ENCODE measurements around the gene GYPC.
"Not testable (repeated sequence)": the region's sequence is repeated elsewhere in the genome, so short reads cannot be mapped to it uniquely, and the experiment has no call there.

The GYPC gene

DNA sequence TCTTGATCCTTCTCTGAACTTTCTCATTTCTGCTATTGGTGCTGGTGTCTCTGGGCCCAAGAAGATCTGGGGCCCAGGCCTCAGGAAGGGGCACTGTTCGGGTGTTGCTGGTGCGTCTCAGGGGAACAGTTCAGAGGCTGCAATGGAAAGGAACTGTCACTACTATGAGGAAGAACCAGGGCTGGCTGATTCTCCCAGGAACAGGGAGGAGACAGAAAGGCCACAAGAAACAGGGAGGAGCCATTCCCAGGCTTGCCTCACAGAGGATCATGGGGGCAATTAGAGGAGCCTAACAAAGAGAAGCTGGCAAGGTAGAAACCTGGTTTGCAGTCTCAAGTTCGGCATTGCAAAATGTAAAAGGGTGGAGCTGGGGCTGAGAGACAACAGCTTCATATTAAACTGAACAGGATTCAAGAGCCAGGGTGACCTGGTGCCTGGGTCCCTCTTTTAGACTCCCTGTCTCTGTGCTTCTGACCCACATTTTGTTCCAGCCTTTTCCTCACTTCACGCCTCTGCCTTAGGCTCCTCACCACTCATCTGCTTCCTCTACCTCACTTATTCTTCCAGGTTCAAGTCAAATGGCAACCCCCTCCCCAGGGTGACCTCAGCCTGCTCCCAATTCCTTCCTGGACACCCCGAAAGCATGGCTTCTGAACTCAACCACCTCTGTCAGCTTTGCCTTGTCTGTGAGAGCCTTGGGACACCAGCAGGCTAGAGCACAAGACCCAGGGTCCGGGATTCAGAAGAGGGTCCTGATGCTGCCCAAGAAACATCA lies 58.4 kb downstream of the GYPC start:
- Histone ChIP-seq H3K9me3 (ENCODE audit: control insufficient read depth, insufficient read depth, low read length) (no peaks in the 10 kb centered on the region), H3K4me1 (ENCODE audit: insufficient read depth, low read length) (no peaks in the 10 kb centered on the region), H3K9ac (ENCODE audit: low read depth, low read length) (no peak overlapping the region), H3K36me3 (ENCODE audit: insufficient read depth, low read length) (no peaks in the 10 kb centered on the region)

DNA sequence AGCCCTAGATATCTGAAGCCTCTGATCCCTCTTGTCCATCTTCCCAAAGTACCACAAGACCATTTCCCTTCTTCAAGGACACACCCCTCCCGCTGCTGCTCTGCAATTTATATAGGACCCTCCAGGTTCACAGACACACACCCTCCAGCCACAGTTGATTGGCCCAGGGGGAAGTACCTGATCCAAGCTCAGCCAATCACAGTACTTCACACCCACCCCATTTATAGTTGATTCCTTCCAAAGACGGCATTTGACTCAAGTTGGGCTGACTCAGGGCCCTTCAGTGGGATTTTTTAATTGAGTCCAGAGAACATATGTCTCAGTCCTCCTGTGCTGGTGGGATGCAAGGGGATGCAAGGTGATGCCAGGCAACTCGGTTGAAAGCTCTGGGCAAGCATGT lies 59.2 kb downstream of the GYPC start:
- Histone ChIP-seq H3K9ac (ENCODE audit: low read depth, low read length) (no peak overlapping the region), H3K9me3 (ENCODE audit: control insufficient read depth, insufficient read depth, low read length) (no peaks in the 10 kb centered on the region), H3K4me1 (ENCODE audit: insufficient read depth, low read length) (no peaks in the 10 kb centered on the region), H3K36me3 (ENCODE audit: insufficient read depth, low read length) (no peaks in the 10 kb centered on the region)

DNA sequence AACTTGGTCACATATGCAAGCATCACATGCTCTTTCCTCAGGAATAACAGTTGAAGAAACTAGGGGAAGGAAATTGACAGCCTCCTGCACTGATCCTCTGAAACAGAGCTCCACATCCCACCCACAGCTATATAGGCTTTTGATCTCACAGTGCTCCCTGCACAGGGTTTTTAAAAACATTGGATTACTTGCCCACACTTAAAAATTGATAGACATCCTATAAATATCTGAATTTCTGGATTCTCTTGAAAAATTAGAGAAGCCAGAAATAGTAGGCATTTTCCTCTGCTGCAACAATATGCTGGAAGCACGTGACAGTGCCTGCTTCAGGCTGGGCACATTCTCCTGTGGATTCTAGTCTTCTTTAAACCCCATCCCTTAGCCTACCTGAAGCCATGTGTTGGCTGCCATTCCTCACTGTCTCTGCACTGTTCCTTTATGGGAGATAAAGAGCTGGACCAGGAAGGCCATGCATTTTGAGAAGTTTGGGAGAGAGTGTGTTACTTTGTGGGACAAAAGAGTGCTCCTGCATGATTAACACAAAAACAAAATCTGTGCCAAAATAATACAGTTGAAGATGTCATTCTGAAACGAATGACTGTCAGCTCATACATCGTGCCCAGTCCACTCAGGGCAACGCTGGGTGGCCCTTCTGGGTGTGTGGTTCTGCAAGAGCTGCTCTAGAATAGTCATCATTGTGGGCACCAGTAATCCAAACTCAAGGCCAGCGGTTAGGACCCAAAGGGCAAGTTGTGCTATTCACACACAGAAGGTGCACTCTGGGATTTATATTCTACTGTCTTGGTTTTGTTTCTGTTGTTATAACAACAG lies 59.8 kb downstream of the GYPC start:
- H3K36me3 ChIP-seq (ENCODE audit: insufficient read depth, low read length) = no peaks in the 10 kb centered on the region
- no peak overlapping the region for H3K9ac ChIP-seq (ENCODE audit: low read depth, low read length)
- H3K9me3 ChIP-seq (ENCODE audit: control insufficient read depth, insufficient read depth, low read length) = no peaks in the 10 kb centered on the region
- no peaks in the 10 kb centered on the region for H3K4me1 ChIP-seq (ENCODE audit: insufficient read depth, low read length)

DNA sequence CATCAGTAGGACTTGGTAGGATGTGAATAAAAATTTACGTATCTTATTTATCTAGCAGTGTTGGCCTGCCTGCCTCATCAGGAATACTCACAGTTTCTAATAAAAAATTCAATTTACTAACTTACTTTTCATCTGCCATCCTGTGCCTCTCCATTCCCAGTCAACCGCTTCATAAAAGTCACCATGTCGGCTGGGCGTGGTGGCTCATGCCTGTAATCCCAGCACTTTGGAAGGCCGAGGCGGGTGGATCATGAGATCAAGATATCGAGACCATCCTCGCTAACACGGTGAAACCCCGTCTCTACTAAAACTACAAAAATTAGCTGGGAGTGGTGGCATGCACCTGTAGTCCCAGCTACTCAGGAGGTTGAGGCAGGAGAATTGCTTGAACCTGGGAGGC lies 61.3 kb downstream of the GYPC start:
- not testable (repeated sequence) for H3K4me1 ChIP-seq (ENCODE audit: insufficient read depth, low read length); H3K36me3 ChIP-seq (ENCODE audit: insufficient read depth, low read length); H3K9ac ChIP-seq (ENCODE audit: low read depth, low read length); H3K9me3 ChIP-seq (ENCODE audit: control insufficient read depth, insufficient read depth, low read length)

DNA sequence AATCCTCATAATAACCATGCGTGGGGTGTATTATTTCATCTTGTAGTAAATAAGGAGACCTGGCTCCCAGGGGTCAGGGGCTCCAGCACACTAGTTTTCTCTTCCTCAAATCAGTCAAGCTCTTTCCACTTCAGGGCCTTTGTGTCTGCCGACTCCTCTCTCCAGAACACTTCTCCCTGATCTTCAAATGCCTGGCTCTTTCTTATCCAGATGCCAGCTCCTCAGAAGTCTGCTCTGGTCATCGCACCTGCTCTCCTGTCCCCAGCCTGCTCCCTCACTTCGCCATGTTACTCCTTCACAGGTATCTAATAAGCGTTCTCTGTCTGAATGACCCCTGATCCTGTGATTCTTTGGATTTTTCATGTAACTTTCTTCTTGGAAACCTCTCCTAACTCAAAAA lies 62.0 kb downstream of the GYPC start:
- no peaks in the 10 kb centered on the region for H3K36me3 ChIP-seq (ENCODE audit: insufficient read depth, low read length)
- no peaks in the 10 kb centered on the region for H3K4me1 ChIP-seq (ENCODE audit: insufficient read depth, low read length)
- H3K9ac ChIP-seq (ENCODE audit: low read depth, low read length) = no peak overlapping the region
- H3K9me3 ChIP-seq (ENCODE audit: control insufficient read depth, insufficient read depth, low read length) = no peaks in the 10 kb centered on the region

DNA sequence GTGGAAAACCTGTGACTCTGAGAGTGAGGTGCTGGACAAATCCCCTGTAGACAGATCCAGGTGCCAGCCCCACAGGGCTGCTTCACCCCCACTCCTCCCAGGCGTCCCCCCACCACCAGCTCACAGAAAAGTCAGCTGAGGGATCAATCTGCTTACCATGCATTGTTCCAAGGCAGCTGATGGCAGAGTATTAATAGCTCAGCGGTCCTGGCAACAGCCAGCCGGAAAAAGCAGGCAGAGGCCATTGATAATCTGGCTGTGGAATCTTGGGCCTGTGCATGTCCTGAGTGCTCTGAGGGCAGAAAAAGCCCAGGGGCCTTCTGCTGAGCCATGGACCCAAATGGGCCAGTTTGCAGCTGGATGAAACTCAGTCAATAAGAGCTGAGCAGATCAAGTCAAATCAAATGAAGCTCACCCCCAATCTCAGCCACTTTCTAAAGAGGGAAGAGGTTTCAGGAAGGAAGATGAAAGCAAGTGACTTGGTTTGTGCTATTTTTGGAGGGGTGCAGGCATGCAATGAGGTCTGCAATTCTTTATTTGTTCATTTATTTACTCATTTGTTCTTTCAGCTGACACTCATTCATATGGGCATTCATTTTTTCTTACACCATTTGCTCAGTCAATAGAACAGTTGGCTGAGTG lies 63.4 kb downstream of the GYPC start:
- no peaks in the 10 kb centered on the region for H3K4me1 ChIP-seq (ENCODE audit: insufficient read depth, low read length)

DNA sequence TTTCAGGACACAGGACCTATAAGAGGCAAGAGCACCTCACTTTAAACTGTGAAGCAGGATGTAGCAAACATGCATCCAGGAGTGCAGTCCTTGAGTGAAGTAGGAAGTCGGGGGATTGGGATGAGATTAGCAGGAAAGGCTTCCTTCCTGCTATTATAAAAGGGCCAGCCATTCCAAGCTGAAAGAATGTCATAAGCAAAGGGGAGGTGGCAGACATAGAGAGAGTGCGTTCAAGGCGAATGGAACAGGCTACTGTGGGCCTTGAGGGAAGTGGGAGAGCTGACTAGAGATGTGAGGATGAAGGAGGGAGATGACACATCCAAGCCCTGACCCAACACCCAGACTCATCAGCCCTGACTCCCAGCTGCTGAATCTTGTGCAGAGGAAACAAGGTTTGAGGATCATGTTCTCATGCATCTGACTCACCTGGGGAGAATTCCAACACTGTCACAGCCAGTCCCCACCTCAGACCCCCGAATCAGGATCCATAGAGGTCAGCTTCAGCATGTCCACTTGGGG lies 63.9 kb downstream of the GYPC start:
- Histone ChIP-seq H3K9ac (ENCODE audit: low read depth, low read length) (no peak overlapping the region), H3K9me3 (ENCODE audit: control insufficient read depth, insufficient read depth, low read length) (no peaks in the 10 kb centered on the region), H3K4me1 (ENCODE audit: insufficient read depth, low read length) (no peaks in the 10 kb centered on the region), H3K36me3 (ENCODE audit: insufficient read depth, low read length) (no peaks in the 10 kb centered on the region)

More for the DNA sequence above, 63.4 kb downstream of the GYPC start:
- H3K9ac ChIP-seq (ENCODE audit: low read depth, low read length) = no peak overlapping the region
- no peaks in the 10 kb centered on the region for H3K9me3 ChIP-seq (ENCODE audit: control insufficient read depth, insufficient read depth, low read length)
- no peaks in the 10 kb centered on the region for H3K36me3 ChIP-seq (ENCODE audit: insufficient read depth, low read length)

DNA sequence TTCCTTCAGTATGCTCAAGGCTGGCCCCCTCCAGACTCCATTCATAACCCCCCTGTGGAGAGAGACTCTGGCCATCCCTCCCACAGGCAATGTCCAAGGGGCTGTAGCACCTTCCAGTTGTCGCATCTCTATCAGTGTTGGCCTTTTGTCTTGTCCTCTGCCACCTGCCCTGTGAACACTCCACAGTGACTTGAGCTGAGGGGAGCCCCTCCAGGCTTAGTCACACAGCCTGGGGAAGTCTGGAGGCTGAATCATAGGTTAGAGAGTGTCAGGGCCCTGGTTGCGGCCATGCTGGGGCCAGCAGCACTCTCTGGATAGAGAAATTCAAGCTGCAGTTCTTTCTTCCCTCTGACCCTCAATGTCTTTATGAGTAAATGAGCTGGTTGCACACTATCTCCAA lies 64.7 kb downstream of the GYPC start:
- Histone ChIP-seq H3K9me3 (ENCODE audit: control insufficient read depth, insufficient read depth, low read length) (peaks cover 5% of the 10 kb centered on the region; the same call in 1 of the 2 replicates), H3K9ac (ENCODE audit: low read depth, low read length) (no peak overlapping the region), H3K36me3 (ENCODE audit: insufficient read depth, low read length) (no peaks in the 10 kb centered on the region), H3K4me1 (ENCODE audit: insufficient read depth, low read length) (no peaks in the 10 kb centered on the region)

DNA sequence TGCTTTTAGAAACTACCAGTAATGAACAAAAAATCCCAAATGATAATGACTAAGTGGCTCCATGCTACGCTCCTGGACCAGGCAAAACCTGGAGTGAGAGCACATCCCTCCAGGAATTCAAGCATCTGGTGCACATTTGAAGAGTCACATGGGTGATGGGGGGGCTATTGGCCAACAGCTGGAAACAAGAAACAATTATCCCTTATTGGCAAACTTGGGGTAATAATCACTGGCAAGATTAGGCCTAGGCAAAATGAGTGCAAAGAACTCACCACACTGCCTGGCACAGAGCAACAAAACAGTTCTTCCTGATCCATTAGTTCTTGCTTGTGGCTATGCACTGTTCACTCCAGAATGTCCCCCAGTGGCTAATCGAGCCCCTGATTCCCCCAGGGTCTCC lies 66.1 kb downstream of the GYPC start:
- no peak overlapping the region for H3K9ac ChIP-seq (ENCODE audit: low read depth, low read length)
- peaks cover 5% of the 10 kb centered on the region; the same call in 1 of the 2 replicates for H3K9me3 ChIP-seq (ENCODE audit: control insufficient read depth, insufficient read depth, low read length)
- H3K4me1 ChIP-seq (ENCODE audit: insufficient read depth, low read length) = no peaks in the 10 kb centered on the region
- no peaks in the 10 kb centered on the region for H3K36me3 ChIP-seq (ENCODE audit: insufficient read depth, low read length)

DNA sequence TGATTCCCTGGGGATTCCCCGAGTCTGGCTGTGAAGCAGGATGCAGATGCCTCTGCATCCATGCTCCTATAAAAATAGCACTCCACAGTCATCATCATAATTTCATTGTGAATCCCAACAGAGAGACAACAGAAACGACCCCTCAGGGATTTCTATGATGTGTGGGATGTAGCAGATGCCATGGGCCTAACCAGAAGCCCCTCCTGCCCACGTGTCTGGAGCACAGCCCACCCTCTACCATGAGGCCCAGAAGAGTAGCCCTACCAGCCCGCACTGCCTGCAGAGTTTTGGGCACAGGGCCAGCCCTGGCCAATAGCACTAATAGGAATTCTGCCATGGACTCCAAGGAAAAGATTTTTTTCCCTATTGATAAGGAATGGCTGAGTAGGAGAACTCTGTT lies 66.6 kb downstream of the GYPC start:
- H3K9me3 ChIP-seq (ENCODE audit: control insufficient read depth, insufficient read depth, low read length) = peaks cover 5% of the 10 kb centered on the region; the same call in 1 of the 2 replicates
- no peaks in the 10 kb centered on the region for H3K4me1 ChIP-seq (ENCODE audit: insufficient read depth, low read length)
- H3K9ac ChIP-seq (ENCODE audit: low read depth, low read length) = no peak overlapping the region
- no peaks in the 10 kb centered on the region for H3K36me3 ChIP-seq (ENCODE audit: insufficient read depth, low read length)

DNA sequence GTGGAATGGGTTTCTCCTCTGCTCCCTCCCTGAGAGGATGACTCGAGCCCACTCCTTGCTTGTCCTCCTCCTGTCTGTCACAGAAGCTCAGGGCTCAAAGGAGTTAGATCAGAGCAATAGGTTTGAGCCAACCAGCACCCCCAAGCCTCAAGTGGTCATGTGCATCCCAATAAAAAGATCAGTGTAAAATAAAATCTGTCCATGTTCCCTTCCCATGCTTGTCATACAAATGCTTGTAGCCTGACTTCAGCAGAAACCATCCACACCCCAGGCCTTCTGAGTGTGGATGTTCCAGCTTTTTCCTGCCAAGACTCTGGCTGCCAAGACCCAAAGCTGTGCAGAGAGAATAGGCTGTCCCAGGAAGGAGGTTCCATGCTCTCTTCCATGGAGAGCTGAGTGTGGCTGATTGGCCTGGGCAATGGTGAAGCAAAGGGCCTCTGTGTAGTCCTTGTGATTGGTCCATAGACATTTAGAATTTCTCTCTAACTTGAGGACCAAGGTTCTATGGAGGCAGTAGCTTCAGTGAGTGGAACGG lies 67.4 kb downstream of the GYPC start:
- peaks cover 5% of the 10 kb centered on the region; the same call in 1 of the 2 replicates for H3K9me3 ChIP-seq (ENCODE audit: control insufficient read depth, insufficient read depth, low read length)
- no peak overlapping the region for H3K9ac ChIP-seq (ENCODE audit: low read depth, low read length)
- no peaks in the 10 kb centered on the region for H3K36me3 ChIP-seq (ENCODE audit: insufficient read depth, low read length)
- no peaks in the 10 kb centered on the region for H3K4me1 ChIP-seq (ENCODE audit: insufficient read depth, low read length)

DNA sequence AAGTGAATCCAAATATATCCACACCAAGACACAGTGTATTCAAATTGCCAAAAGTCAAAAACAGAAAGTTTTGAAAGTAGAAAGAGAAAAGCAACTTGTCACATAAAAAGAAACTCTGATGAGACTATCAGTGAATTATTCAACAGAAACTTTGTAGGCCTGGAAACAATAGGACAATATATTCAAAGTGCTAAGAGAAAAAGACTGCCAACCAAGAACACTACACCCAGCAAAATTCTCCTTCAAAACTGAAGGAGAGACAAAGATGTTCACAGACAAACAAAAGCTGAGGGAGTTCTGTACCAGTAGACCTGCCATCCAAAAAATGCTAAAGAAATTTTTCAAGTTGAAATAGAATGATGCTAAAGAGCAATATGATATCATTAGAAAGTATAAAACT lies 69.6 kb downstream of the GYPC start:
- peaks cover 5% of the 10 kb centered on the region; the same call in 1 of the 2 replicates for H3K9me3 ChIP-seq (ENCODE audit: control insufficient read depth, insufficient read depth, low read length)
- H3K9ac ChIP-seq (ENCODE audit: low read depth, low read length) = no peak overlapping the region
- H3K36me3 ChIP-seq (ENCODE audit: insufficient read depth, low read length) = no peaks in the 10 kb centered on the region
- H3K4me1 ChIP-seq (ENCODE audit: insufficient read depth, low read length) = no peaks in the 10 kb centered on the region

DNA sequence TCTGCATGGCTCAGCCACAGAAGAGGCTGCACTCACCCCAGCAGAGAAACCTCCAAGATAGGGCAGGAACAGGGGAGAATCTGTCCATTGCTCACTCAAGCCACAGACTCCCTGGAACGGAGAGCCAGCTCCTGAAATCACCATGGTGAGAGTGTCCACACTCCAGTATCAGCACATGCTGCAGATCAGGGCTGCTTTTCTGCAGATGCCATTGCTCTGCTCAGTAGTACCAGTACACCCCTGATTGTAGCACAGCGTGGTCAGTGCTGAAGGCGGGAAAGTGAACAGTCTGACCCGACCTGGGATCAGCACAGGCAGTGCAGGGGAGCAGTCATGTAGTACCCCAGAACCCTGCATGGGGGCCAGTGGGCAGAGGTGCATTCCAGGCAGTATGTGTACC lies 73.9 kb downstream of the GYPC start:
- Histone ChIP-seq H3K9ac (ENCODE audit: low read depth, low read length) (no peak overlapping the region), H3K36me3 (ENCODE audit: insufficient read depth, low read length) (no peaks in the 10 kb centered on the region), H3K9me3 (ENCODE audit: control insufficient read depth, insufficient read depth, low read length) (peaks cover 5% of the 10 kb centered on the region; the same call in 1 of the 2 replicates), H3K4me1 (ENCODE audit: insufficient read depth, low read length) (no peaks in the 10 kb centered on the region)

DNA sequence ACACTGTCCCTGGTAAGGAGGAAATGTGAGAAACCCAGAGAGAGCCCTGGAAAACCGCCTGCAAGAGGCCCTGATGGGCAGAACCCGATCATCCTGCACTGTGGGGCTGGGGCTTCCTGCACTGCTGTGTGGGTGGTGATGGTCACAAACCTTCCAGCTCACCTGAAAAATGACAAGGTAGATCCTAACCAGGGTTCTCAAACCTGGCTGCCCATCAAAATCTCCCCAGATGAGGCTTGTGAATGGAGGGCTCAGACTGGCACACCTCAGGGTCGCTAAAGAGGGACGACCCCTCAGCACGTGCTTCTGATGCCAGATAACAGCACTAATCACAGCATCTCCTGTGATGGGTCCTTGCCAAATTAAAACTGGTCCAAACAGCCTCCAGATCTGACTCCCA lies 74.7 kb downstream of the GYPC start:
- Histone ChIP-seq H3K9ac (ENCODE audit: low read depth, low read length) (no peak overlapping the region), H3K36me3 (ENCODE audit: insufficient read depth, low read length) (no peaks in the 10 kb centered on the region), H3K4me1 (ENCODE audit: insufficient read depth, low read length) (no peaks in the 10 kb centered on the region), H3K9me3 (ENCODE audit: control insufficient read depth, insufficient read depth, low read length) (no peaks in the 10 kb centered on the region)
